ENCODE measurements around the gene FAM168A.

The FAM168A gene

DNA sequence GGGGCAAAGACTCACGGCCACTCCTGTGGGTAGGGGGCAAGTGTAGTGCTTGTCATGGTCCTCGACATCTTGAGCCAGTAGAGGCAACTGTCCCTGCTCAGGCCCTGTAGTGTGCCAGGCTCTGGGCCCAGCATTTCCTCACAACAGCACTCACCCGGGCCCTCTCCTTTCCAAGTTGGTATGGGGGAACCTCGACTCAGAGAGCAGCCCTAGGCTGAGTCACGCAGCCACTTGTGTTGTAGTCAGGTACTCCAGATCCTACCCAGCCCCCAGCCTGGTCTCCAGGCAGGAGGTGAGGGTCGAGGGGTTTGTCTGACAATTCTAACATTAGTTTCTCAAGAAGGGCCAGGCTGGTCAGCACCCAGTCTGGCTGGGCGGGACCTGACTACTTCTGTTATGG is 217.6 kb downstream of the FAM168A start:
- peaks cover 15% of the 10 kb centered on the region for H4K20me1 ChIP-seq (ENCODE audit: control insufficient read depth, insufficient read depth, low read depth, low read length)
- H3F3A ChIP-seq (ENCODE audit: control insufficient read depth, insufficient read depth) = peaks cover 23% of the 10 kb centered on the region
- peak overlapping the region; percentile 80 for H3K4me3 ChIP-seq (ENCODE audit: low read length)
- H3K4me2 ChIP-seq (ENCODE audit: low read length) = peak overlapping the region; percentile 88
- H3K9me2 ChIP-seq (replicated peaks; ENCODE audit: control insufficient read depth, low read length) = no peaks in the 10 kb centered on the region
- H3K4me1 ChIP-seq (ENCODE audit: control insufficient read depth, low read length) = peaks cover 88% of the 10 kb centered on the region
- peaks cover 69% of the 10 kb centered on the region for H3K36me3 ChIP-seq (ENCODE audit: control insufficient read depth, low read length)
- no peaks in the 10 kb centered on the region for H3K27me3 ChIP-seq (ENCODE audit: control insufficient read depth, low read length)
- H3K9me3 ChIP-seq (ENCODE audit: control insufficient read depth, insufficient read depth, low read length) = no peaks in the 10 kb centered on the region
- peak overlapping the region; percentile 92 for H3K27ac ChIP-seq (ENCODE audit: low read depth, low read length)
- no peak for TF ChIP-seq EZH2phosphoT487 (IDR thresholded peaks at IDR 0.05; ENCODE audit: borderline replicate concordance, low read length)
- TF ChIP-seq, protein P1, sequence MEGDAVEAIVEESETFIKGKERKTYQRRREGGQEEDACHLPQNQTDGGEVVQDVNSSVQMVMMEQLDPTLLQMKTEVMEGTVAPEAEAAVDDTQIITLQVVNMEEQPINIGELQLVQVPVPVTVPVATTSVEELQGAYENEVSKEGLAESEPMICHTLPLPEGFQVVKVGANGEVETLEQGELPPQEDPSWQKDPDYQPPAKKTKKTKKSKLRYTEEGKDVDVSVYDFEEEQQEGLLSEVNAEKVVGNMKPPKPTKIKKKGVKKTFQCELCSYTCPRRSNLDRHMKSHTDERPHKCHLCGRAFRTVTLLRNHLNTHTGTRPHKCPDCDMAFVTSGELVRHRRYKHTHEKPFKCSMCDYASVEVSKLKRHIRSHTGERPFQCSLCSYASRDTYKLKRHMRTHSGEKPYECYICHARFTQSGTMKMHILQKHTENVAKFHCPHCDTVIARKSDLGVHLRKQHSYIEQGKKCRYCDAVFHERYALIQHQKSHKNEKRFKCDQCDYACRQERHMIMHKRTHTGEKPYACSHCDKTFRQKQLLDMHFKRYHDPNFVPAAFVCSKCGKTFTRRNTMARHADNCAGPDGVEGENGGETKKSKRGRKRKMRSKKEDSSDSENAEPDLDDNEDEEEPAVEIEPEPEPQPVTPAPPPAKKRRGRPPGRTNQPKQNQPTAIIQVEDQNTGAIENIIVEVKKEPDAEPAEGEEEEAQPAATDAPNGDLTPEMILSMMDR (IDR thresholded peaks at IDR 0.05; ENCODE audit: low read depth, low read length, poor library complexity, severe bottlenecking) = no peak
- peaks cover 93% of the 10 kb centered on the region for H3K79me2 ChIP-seq (ENCODE audit: control insufficient read depth, low read length)

- Histone ChIP-seq H3K4me1 (ENCODE audit: control insufficient read depth, low read length) (peaks cover 79% of the 10 kb centered on the region), H3K36me3 (ENCODE audit: control insufficient read depth, low read length) (peaks cover 65% of the 10 kb centered on the region), H4K20me1 (ENCODE audit: control insufficient read depth, insufficient read depth, low read depth, low read length) (peaks cover 15% of the 10 kb centered on the region), H3K79me2 (ENCODE audit: control insufficient read depth, low read length) (peaks cover 83% of the 10 kb centered on the region), H3K9me3 (ENCODE audit: control insufficient read depth, insufficient read depth, low read length) (no peaks in the 10 kb centered on the region), H3K4me3 (ENCODE audit: low read length) (peak overlapping the region; percentile 80), H3F3A (ENCODE audit: control insufficient read depth, insufficient read depth) (peaks cover 16% of the 10 kb centered on the region), H3K27me3 (ENCODE audit: control insufficient read depth, low read length) (no peaks in the 10 kb centered on the region), H3K4me2 (ENCODE audit: low read length) (peak overlapping the region; percentile 88), H3K27ac (ENCODE audit: low read depth, low read length) (peak overlapping the region; percentile 92), H3K9me2 (replicated peaks; ENCODE audit: control insufficient read depth, low read length) (no peaks in the 10 kb centered on the region)
- TF ChIP-seq, protein P1 (IDR thresholded peaks at IDR 0.05; ENCODE audit: low read depth, low read length, poor library complexity, severe bottlenecking) = no peak
- TF ChIP-seq EZH2phosphoT487 (IDR thresholded peaks at IDR 0.05; ENCODE audit: borderline replicate concordance, low read length) = no peak
Measured at GRCh38 chr11:73379189-73379880, 218.6 kb downstream of the FAM168A start.

- no peaks in the 10 kb centered on the region for H3F3A ChIP-seq (ENCODE audit: control insufficient read depth, insufficient read depth)
- H3K79me2 ChIP-seq (ENCODE audit: control insufficient read depth, low read length) = peaks cover 60% of the 10 kb centered on the region
- peak overlapping the region; percentile 80 for H3K4me3 ChIP-seq (ENCODE audit: low read length)
- peaks cover 66% of the 10 kb centered on the region for H3K4me1 ChIP-seq (ENCODE audit: control insufficient read depth, low read length)
- H3K9me3 ChIP-seq (ENCODE audit: control insufficient read depth, insufficient read depth, low read length) = no peaks in the 10 kb centered on the region
- TF ChIP-seq EZH2phosphoT487 (IDR thresholded peaks at IDR 0.05; ENCODE audit: borderline replicate concordance, low read length) = no peak
- TF ChIP-seq, protein P1 (IDR thresholded peaks at IDR 0.05; ENCODE audit: low read depth, low read length, poor library complexity, severe bottlenecking) = peak; percentile 5
- H4K20me1 ChIP-seq (ENCODE audit: control insufficient read depth, insufficient read depth, low read depth, low read length) = peaks cover 15% of the 10 kb centered on the region
- no peaks in the 10 kb centered on the region for H3K9me2 ChIP-seq (replicated peaks; ENCODE audit: control insufficient read depth, low read length)
- peaks cover 53% of the 10 kb centered on the region for H3K36me3 ChIP-seq (ENCODE audit: control insufficient read depth, low read length)
- no peaks in the 10 kb centered on the region for H3K27me3 ChIP-seq (ENCODE audit: control insufficient read depth, low read length)
- H3K27ac ChIP-seq (ENCODE audit: low read depth, low read length) = peak overlapping the region; percentile 92
- H3K4me2 ChIP-seq (ENCODE audit: low read length) = peak overlapping the region; percentile 88
Measured at GRCh38 chr11:73376803-73377629, 220.9 kb downstream of the FAM168A start.

All from DOHH2 (cell line).